ENCODE measurements around the gene BPIFB4. TPM values are rescaled to one million over a fixed set of nuclear protein-coding genes. Genes with fewer than 3 reads are reported as not detected.
"Not testable (repeated sequence)": the region's sequence is repeated elsewhere in the genome, so short reads cannot be mapped to it uniquely, and the experiment has no call there.

Gene BPIFB4
- total RNA-seq, 1 experiment from 2014 or later, result not detected

DNA sequence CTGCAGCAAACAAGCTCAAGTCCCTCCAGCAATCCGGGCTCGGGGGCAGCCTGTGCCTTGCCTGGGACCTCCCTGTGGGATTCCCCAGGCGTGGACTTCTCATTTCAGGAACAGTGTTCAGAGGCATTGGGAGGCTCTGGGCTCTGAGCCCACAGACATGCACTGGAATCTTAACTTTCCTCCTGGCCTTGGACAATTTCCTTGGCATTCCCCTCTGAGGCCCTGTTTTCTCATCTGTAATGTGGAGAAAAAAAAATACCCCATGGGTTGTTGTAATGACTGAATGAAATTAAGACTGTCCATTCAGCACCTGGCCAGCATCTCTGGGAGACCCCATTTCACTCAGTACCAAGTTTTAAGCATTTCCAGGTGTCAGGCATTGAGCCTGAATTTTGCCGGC is 17.6 kb downstream of the BPIFB4 start:
- no peaks in the 10 kb centered on the region for H3K27me3 ChIP-seq
- no peak overlapping the region for H3K4me3 ChIP-seq
- no peaks in the 10 kb centered on the region for H3K36me3 ChIP-seq
- DNase-seq, result no peak
- H3K9me3 ChIP-seq, result no peaks in the 10 kb centered on the region

DNA sequence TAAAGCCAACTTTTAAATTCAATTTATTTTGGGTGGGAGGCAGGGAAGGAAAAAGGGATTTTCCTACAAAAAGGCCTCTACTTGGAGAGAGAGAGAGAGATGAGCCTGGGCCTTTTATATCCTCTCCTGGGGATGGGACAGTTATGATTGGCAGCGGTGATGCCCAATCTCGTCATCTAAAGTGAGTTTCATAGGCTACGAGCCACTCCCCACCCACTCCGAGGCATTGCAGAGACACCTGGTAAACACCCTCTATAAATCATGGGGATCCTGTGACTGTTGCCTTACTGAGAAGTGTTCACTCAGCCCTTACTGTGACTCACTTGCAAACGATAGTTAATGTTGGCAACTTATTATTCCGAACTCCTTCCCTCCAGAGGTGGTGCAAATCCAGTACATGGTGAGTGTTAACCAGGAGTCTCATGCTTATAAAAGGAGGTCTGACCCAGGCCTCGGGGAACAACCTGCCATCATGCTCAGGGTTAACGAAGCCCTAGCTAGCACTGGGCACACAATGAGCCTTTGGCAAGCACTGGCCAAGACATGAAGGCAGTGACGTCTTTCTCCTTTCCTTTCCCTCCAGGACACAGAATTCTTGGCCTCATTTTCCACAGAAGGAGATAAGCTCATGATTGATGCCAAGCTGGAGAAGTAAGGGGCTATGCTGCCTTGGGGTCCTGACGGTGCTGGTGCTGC is 20.5 kb downstream of the BPIFB4 start:
- no peaks in the 10 kb centered on the region for H3K36me3 ChIP-seq
- H3K4me3 ChIP-seq, result no peak overlapping the region
- no peaks in the 10 kb centered on the region for H3K9me3 ChIP-seq
- no peaks in the 10 kb centered on the region for H3K27me3 ChIP-seq
- DNase-seq, result no peak

DNA sequence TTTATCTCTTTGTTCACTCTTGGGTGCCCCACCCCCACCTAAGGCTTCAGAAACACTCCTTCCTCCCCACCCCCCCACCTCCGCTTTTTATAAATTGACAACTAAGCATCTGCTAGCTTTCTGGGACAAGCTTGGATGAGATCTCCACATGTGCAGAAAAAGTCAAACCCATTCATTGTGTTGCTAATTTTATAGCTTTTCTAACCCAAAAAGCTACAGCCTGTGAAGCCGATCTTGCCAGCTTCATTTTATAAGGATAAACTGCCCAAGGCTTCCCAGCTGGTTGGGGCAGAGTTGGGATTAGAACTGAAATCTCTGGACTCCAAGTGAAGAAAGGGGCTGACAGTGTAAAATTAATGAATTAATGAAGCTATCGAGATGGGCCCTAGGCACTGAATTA is 24.1 kb downstream of the BPIFB4 start:
- Histone ChIP-seq H3K27me3 (no peaks in the 10 kb centered on the region), H3K9me3 (no peaks in the 10 kb centered on the region), H3K36me3 (no peaks in the 10 kb centered on the region), H3K4me3 (no peak overlapping the region)
- no peak for DNase-seq

DNA sequence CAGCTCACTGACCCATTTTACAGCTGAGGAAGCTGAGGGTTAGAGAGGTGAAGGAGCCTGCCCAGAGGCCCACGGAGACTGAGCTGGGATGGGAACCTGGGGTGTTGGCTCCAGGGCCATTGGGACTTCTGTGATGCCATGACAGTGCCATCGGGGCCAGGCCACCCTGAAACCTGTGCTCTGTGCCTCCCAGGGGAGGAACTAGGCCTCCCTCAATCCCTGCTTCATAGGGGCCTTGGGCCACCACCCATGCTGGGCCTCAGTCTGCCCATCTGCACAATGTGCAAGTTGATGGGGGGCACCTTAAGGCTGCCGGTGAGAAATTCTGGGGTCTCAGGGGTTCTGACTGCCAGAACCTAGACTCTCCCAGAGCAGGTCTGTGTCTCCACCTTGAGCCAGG is 24.9 kb downstream of the BPIFB4 start:
- Histone ChIP-seq H3K4me3 (no peak overlapping the region), H3K9me3 (no peaks in the 10 kb centered on the region), H3K36me3 (no peaks in the 10 kb centered on the region), H3K27me3 (no peaks in the 10 kb centered on the region)
- no peak for DNase-seq

DNA sequence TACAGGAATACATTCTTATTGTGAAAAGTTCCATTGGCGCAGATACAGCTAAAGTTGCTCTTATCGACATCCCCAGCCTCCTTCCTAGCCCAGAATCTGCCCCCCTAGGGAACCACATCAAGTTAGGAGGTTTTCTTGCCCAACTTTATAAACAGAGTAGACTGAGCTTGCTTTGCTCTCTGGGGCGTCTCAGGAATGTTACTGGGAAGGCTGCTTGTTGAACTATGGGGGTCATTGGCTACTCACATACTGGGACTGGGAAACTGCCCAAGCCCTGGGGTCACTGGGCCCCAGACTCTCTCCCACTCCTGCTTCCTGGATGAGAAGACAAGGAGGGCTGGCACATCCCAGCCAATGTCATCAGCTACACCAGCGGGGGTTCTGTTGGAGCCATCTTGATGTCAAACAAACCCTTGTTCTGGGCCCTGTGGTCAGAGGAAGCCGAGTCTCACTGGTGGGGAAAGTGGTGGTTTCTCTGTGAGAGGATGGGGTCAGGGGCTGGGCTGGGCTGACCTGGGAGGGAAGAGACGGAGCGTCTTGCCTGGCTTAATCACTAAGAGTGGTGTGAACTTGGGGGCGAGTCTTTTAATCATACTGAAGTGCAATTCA is 26.0 kb downstream of the BPIFB4 start:
- no peak for DNase-seq
- Histone ChIP-seq H3K27me3 (no peaks in the 10 kb centered on the region), H3K9me3 (no peaks in the 10 kb centered on the region), H3K4me3 (no peak overlapping the region), H3K36me3 (no peaks in the 10 kb centered on the region)

DNA sequence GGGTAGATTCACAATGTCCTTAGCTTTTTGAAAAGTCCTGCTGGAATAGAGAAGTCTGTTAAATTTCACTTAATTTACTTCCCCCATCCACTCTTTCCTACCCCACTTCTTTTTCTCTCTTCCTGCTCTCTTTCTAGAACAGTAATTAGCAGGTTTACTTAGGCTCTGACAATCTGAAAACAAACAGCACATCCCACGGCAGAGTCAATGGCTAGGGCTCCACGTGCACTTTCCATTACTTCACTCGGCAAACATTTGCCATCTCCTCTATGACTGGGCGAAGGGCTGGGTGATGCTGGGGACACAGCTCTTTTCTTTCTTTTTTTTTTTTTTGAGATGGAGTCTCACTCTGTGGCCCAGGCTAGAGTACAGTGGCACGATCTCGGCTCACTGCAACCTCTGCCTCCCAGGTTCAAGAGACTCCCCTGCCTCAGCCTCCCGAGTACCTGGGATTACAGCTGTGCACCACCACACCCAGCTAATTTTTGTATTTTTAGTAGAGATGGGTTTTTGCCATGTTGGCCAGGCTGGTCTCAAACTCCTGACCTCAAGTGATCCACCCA is 26.7 kb downstream of the BPIFB4 start:
- not testable (repeated sequence) for H3K27me3 ChIP-seq, H3K4me3 ChIP-seq, DNase-seq, H3K36me3 ChIP-seq, H3K9me3 ChIP-seq

DNA sequence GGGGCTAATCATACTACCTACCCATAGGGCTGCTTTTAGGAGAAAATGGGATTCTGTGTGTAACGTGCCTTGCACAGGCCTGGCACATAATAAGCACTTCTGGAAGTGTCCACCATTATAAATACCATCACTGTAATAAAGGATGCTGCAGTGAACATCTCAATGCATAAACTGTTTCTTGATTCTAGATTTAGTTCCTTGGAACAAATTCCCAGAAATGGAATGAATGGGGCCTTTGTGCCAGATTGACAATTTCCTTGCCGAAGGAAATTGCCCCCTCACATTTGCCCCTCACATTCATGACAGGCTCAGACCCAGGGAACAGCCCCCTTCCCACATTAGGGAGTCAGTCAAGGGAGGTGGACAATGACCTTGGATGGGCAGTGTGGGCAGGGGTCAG is 29.2 kb downstream of the BPIFB4 start:
- Histone ChIP-seq H3K36me3 (no peaks in the 10 kb centered on the region), H3K4me3 (no peak overlapping the region), H3K9me3 (no peaks in the 10 kb centered on the region), H3K27me3 (no peaks in the 10 kb centered on the region)
- DNase-seq, result no peak

DNA sequence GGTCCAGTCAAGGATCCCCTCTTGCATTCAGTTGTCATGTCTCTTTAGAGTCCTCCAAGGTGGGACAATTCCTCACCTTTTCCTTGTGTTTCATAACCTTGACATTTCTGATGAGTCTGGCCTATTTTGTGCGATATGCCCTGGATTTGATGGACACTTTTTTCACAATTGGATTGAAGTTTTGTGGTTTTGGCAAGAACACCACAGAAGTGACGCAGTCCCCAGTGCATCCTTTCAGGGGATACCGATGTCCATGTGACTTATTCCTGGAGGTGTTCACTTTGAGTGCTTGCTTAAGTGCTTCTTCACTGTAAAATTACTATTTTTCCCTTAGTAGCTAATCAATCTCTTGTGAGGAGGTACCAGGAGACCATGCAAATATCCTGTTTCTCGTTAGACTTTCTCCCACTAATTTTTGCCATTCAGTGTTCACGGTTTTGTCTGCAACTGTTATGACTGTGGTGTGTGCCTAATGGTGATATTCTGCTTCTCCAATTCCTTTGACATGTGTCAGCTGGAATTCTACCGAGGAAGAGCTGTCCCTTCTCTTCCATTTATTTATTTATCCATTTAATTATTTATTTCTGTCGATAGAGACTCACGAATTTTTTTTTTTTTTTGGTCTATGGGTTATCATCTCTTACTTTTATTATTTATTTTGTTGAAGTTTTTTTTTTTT is 30.8 kb downstream of the BPIFB4 start:
- Histone ChIP-seq H3K27me3 (0 out of 2 replicates have a peak, but pooled peaks cover 3% of the 10 kb centered on the region), H3K36me3 (no peaks in the 10 kb centered on the region), H3K4me3 (no peak overlapping the region), H3K9me3 (no peaks in the 10 kb centered on the region)
- no peak for DNase-seq

DNA sequence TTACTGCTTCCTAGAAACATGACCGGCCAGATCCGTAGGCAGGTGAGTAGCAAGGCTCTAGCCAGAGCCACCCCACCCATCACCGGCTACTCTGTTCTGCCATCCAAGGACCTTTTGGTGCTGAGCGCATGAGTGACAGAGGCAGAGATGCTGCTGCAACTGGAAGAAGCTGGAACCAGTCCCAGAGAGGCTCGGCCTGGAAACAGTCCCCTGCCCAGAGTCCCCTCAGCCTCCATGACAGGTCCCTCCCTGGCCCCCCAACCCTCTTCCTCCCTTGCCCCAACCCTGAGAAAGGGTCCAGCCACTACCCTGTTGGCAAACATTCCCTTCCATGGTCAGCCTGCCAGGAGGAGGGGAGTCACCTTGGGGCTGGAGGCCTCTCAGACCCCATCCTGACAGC is 31.9 kb downstream of the BPIFB4 start:
- DNase-seq, result no peak
- Histone ChIP-seq H3K4me3 (no peak overlapping the region), H3K27me3 (0 out of 2 replicates have a peak, but pooled peaks cover 3% of the 10 kb centered on the region), H3K36me3 (no peaks in the 10 kb centered on the region), H3K9me3 (no peaks in the 10 kb centered on the region)

DNA sequence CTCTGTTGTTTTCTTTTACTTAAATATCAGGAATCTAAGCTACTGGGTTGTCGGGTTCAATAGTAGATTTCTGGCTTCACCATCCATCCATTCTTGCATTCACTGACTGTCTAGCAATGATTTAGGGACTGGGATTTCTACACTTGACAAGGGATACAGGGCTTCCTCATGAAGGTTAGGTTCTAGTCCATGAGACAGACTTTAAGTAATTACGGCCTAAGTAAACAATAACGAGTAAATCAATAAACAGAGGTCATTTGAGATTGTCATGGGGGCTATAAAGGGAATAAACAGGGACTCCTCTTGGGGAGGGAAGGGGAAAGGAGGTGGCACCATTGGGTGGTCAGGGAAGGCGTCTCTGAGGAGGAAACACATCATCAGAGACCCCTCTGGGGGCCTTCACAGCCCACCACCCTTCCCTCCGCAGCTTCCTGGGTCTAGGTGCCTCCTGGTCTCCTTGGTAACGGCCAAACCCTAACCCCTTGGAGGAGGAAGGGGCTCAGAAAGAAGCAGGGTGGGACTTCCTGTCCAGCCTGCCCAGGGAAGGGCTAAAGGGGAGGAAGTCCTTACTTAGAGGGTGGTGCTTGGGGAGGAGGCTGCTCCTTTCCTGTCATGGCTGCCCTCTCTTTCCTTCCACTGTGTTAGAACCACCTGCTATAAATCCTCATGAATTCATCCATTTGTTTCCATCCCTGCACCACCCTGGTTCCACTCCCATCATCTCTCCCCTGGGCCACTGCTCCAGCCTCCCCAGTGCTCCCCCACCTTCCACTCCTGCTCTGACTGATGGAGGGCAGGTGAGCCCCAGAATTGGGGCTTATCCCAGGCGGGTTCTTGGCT is 33.3 kb downstream of the BPIFB4 start:
- 0 out of 2 replicates have a peak, but pooled peaks cover 3% of the 10 kb centered on the region for H3K27me3 ChIP-seq
- no peak for DNase-seq
- H3K4me3 ChIP-seq, result no peak overlapping the region
- H3K9me3 ChIP-seq, result no peaks in the 10 kb centered on the region
- H3K36me3 ChIP-seq, result no peaks in the 10 kb centered on the region

DNA sequence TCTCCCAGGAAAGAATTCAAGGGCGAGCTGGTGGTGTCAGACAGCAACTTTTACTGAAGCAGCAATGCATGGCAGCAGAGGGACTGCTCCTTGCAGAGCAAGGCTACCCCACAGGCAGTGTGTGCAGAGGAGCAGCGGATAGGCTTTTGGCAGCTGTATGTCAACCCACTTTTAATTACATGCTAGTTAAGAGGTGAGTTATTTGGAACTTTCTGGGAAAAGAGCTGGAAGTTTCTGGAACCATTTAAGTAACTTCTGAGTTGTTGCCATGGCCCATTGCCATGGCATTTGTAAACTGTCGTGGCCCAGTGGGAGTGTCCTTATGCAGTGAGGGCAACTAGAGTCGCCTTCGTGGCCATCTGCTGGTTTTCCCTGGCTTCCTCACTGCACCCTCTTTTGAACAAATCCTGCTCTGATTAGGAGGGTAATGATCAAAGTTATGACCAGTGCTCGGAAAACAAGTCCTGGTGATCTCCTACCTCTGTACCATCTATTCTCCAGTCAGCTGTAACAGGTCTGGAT is 34.0 kb downstream of the BPIFB4 start:
- H3K4me3 ChIP-seq, result no peak overlapping the region
- H3K36me3 ChIP-seq, result no peaks in the 10 kb centered on the region
- DNase-seq, result no peak
- 0 out of 2 replicates have a peak, but pooled peaks cover 3% of the 10 kb centered on the region for H3K27me3 ChIP-seq
- no peaks in the 10 kb centered on the region for H3K9me3 ChIP-seq

DNA sequence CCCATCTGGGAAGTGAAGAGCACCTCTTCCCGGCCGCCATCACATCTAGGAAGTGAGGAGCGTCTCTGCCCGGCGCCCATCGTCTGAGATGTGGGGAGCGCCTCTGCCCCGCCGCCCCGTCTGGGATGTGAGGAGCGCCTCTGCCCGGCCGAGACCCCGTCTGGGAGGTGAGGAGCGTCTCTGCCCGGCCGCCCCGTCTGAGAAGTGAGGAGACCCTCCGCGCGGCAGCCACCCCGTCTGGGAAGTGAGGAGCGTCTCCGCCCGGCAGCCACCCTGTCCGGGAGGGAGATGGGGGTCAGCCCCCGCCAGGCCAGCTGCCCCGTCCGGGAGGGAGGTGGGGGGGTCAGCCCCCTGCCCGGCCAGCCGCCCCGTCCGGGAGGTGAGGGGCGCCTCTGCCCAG is 36.1 kb downstream of the BPIFB4 start:
- H3K9me3 ChIP-seq, H3K27me3 ChIP-seq, DNase-seq, H3K36me3 ChIP-seq, H3K4me3 ChIP-seq: not testable (repeated sequence)

DNA sequence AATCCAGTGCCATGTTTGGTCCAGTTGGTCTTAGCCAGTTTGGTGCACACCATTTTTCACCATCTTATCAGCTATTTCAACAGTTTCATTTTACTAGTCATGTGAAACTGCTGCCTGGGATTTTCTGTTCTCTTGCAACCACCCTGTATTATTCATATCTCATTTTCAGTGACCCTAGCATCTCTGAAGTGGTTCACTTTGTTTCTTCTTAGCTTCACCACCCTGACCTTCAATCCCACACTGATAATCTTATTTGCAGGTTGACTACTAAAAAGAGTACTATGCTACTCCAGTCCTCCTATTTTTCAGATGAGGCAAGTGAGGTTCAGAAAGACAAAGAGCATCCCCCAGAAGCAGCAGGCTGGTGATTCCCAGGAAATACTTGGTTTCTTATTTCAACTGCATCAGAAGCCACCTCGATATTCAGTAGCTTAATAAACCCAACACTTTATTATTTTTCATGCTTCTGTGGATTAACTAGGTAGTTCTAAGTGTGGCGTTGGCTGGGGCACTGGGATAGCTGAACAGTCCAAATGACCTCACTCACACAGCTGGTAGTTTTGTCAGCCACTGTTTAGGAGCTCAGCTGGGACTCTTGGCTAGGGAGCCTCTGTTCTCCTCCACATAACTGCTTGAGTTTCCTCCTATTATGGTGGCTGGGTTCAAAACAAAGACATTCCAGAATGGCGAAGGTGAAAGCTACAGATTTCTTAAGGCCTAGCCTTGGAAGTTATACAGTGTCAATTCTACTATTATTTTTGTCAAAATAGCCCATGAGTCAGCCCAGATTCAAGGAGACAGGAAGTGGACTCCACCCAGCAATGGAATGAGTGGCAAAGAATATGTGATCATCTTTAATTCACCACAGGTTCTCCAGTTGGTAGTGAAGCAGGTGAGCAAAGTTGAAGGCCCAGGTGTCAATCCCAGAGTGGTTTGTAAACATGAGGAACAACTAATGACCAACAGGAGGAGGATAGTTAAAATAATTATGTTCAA is 40.6 kb downstream of the BPIFB4 start:
- H3K27me3 ChIP-seq, result no peaks in the 10 kb centered on the region
- H3K36me3 ChIP-seq, result no peaks in the 10 kb centered on the region
- 0 out of 2 replicates have a peak, but pooled peaks cover 4% of the 10 kb centered on the region for H3K9me3 ChIP-seq
- no peak for DNase-seq
- H3K4me3 ChIP-seq, result no peak overlapping the region

DNA sequence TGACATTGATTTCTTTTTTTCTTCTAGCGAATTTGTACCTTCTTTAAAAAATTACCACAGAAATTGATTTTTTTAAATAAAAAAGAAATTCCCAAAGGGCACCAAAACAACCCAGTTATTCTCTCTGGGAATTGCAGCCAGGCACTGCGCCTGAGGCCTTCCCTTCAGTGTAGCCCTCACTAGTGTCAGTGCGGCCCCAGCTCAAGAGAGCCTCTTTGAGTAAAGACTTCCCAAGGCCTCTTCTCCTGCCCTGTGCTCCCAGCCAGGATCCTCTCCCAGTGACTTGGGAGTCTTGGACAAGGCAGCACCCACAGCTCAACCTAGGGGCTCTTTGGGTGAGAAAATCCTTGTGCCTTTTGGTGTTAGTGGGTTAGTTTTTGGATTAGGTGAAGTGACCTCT is 41.5 kb downstream of the BPIFB4 start:
- Histone ChIP-seq H3K9me3 (0 out of 2 replicates have a peak, but pooled peaks cover 4% of the 10 kb centered on the region), H3K36me3 (no peaks in the 10 kb centered on the region), H3K4me3 (no peak overlapping the region), H3K27me3 (no peaks in the 10 kb centered on the region)
- no peak for DNase-seq

DNA sequence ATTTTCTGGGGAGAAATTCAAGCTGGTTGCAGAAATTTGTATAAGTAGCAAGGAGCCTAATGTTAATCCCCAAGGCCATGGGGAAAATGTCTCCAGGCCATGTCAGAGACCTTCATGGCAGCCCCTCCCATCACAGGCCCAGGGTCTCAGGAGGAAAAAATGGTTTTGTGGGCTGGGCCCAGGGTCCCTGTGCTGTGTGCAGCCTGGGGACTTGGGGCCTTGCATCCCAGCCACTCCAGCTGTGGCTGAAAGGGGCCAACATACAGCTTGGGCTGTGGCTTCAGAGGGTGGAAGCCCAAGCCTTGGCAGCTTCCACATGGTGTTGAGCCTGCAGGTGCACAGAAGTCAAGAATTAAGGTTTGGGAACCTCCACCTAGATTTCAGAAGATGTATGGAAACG is 42.9 kb downstream of the BPIFB4 start:
- not testable (repeated sequence) for H3K27me3 ChIP-seq, H3K9me3 ChIP-seq, H3K36me3 ChIP-seq, DNase-seq, H3K4me3 ChIP-seq

All from MG63 (cell line).